Stomach (tissue), 4 donors: ENCODE results near the gene KLHL40.

Experiments
- CTCF ChIP-seq, 7 experiments: fragments of 450-650 bp in 4 of 7; fragments of 200-600 bp in 3 of 7; sonication (generic) in 3 of 7; IDR thresholded peaks; one replicate each; pipeline ENCODE4 v1.5.1; 2016 to 2019; ENCODE audit warnings: antibody characterized with exemption in 7 of 7, control low read depth in 2 of 7, mild to moderate bottlenecking in 1 of 7
- EP300 ChIP-seq: sonication (generic); formaldehyde crosslinking; IDR thresholded peaks from one replicate; pipeline ENCODE4 v1.6.1; 2017; ENCODE audit warnings: antibody characterized with exemption
- POLR2A ChIP-seq, 4 donors: fragments of 450-650 bp; IDR thresholded peaks; one replicate each; pipeline ENCODE4 v1.6.1; 2016; ENCODE audit warnings: antibody characterized with exemption in 4 of 4, control low read depth in 2 of 4, mild to moderate bottlenecking in 1 of 4, moderate library complexity in 1 of 4
- POLR2AphosphoS5 ChIP-seq, 3 donors: sonication (generic); formaldehyde crosslinking; IDR thresholded peaks; one replicate each; pipeline ENCODE4 v1.6.1; 2016; ENCODE audit warnings: antibody characterized with exemption in 3 of 3

DNA sequence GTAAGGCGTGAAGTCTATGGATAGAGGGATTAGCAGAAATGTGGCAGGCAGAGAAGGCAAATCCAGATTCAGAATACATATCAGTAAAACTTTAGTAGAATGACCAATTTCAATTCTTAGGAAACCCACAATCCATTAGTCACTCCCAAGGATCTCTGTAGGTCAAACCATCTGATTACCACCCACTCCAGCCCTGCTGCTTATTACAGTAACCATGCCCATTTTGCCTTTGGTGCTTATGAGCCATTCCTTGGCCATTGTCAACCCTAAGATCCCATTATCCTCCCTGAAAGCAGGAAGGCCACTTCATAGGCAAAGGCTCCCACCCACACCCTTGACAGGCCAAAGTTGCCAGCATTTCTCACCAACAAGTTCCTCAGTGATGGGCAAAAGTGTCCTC is 5.1 kb upstream of the KLHL40 start:
- TF ChIP-seq CTCF (IDR thresholded peaks at IDR 0.05) (no peak), POLR2A (IDR thresholded peaks at IDR 0.05) (no peak), POLR2AphosphoS5 (IDR thresholded peaks at IDR 0.05) (no peak), EP300 (no peak)
